GM23248 (cell line): ENCODE results near the gene DDX17.

Experiments
- EZH2 ChIP-seq: fragments of 200-600 bp; sonication (generic); IDR thresholded peaks from 2 replicates; pipeline ENCODE4 v1.6.1; 2018; ENCODE audit warnings: antibody characterized with exemption, mild to moderate bottlenecking; ENCODE audit not compliant: insufficient read depth, poor library complexity, severe bottlenecking
- EZH2phosphoT487 ChIP-seq: fragments of 200-600 bp; sonication (generic); IDR thresholded peaks from 2 replicates; pipeline ENCODE4 v1.6.1; 2018; ENCODE audit warnings: antibody characterized with exemption, moderate library complexity, mild to moderate bottlenecking, low read depth; ENCODE audit not compliant: insufficient read depth

- TF ChIP-seq EZH2, result no peak
- TF ChIP-seq EZH2phosphoT487, result no peak
Measured at GRCh38 chr22:38440747-38441350, 65.3 kb downstream of the DDX17 start.
